Epithelial cell of esophagus (primary cell): ENCODE data around the gene RANBP3L.
A peak's percentile ranks its signal among the peaks of the same experiment; 100 is the strongest.
"Not testable (repeated sequence)": the region's sequence is repeated elsewhere in the genome, so short reads cannot be mapped to it uniquely, and the experiment has no call there.

Experiments
- DNase-seq: peaks from one replicate; pipeline ENCODE4 v3.0.0; 2010; ENCODE audit warnings: low read depth
- H3K4me3 ChIP-seq: 2 replicates; pipeline ENCODE4 v1.5.1; 2011; ENCODE audit warnings: mild to moderate bottlenecking, low read length, control low read depth
- CTCF ChIP-seq: IDR thresholded peaks from 2 replicates; pipeline ENCODE4 v1.5.1; 2011; ENCODE audit warnings: low read depth, mild to moderate bottlenecking, low read length, control low read depth, inconsistent platforms; ENCODE audit not compliant: insufficient read depth; ENCODE audit errors: missing control alignments

RANBP3L gene

GRCh38 chr5:36205329-36205728, 96.4 kb downstream of the RANBP3L start:
- no peak for DNase-seq
- TF ChIP-seq CTCF, result no peak
- H3K4me3 ChIP-seq, result no peak overlapping the region

GRCh38 chr5:36202521-36202961, 99.2 kb downstream of the RANBP3L start:
- TF ChIP-seq CTCF, result no peak
- H3K4me3 ChIP-seq, result no peak overlapping the region
- peak; percentile 12 for DNase-seq

GRCh38 chr5:36200513-36200912, 101.2 kb downstream of the RANBP3L start:
- no peak for TF ChIP-seq CTCF
- no peak overlapping the region for H3K4me3 ChIP-seq
- peak; percentile 88 for DNase-seq

GRCh38 chr5:36199620-36200019, 102.1 kb downstream of the RANBP3L start:
- no peak overlapping the region for H3K4me3 ChIP-seq
- no peak for TF ChIP-seq CTCF
- DNase-seq, result no peak

GRCh38 chr5:36198783-36199182, 102.9 kb downstream of the RANBP3L start:
- not testable (repeated sequence) for DNase-seq, H3K4me3 ChIP-seq
